Erythroblast (primary cell): Measurements from ENCODE around the gene ATP6V0A4.

Experiments used
- GATA1 ChIP-seq: IDR thresholded peaks from 2 replicates; pipeline ENCODE4 v1.6.1; 2011; ENCODE audit warnings: low read depth, mild to moderate bottlenecking, control low read depth, low read length, moderate library complexity
- POLR2A ChIP-seq: IDR thresholded peaks from 2 replicates; pipeline ENCODE4 v1.6.1; 2011; ENCODE audit warnings: mild to moderate bottlenecking, low read length

DNA sequence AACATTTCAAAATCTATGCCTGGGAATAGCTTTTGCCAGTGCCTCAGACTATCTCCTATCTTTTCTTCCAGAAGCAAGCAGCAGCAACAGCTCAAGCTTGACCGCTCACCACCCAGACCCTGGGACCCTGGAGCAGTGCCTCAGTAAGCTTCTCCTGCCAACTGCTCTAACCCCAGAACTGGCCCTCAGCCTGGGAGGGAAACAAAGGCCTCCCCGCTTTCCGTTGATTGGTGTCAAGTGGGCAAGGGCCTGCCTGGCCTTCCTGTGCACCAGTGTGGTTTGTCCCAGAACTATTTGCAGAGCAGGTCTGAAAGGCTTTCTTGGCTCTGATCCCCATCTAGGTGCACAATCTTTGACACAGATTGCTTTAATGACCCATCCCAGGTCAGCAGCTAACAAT is 3.3 kb upstream of the ATP6V0A4 start:
- TF ChIP-seq POLR2A (no peak), GATA1 (no peak)
